A673 (cell line): ENCODE data around the gene COMMD4.

Experiments
- CTCF ChIP-seq: fragments of 300-800, 200-600 bp; sonication (generic); conservative IDR thresholded peaks from 2 replicates; pipeline ENCODE4 v1.5.1; 2017; ENCODE audit warnings: low read depth, mild to moderate bottlenecking, antibody characterized with exemption, low read length, moderate library complexity, mixed read lengths
- EZH2 ChIP-seq: fragments of 200-600 bp; sonication (generic); IDR thresholded peaks from 2 replicates; pipeline ENCODE4 v1.6.1; 2017; ENCODE audit warnings: borderline replicate concordance, low read depth, mild to moderate bottlenecking, mixed read lengths, antibody characterized with exemption, low read length; ENCODE audit not compliant: poor library complexity, severe bottlenecking

- TF ChIP-seq CTCF, result no peak
- no peak for TF ChIP-seq EZH2
Measured at GRCh38 chr15:75366163-75366562, 30.3 kb downstream of the COMMD4 start.
